ENCODE data around the gene UBE2E2.

Gene UBE2E2

GRCh38 chr3:23567917-23568316 is 364.8 kb downstream of the UBE2E2 start:
- H4K20me1 ChIP-seq: no peaks in the 10 kb centered on the region
- H3K4me3 ChIP-seq: no peak overlapping the region
- H3K9me3 ChIP-seq: peaks cover 7% of the 10 kb centered on the region; the same call in 1 of the 2 replicates
- H3K9ac ChIP-seq: no peak overlapping the region
- H3K27me3 ChIP-seq: no peaks in the 10 kb centered on the region
- H3K27ac ChIP-seq: peak overlapping the region; percentile 31; the same call in 1 of the 2 replicates
- peaks cover 9% of the 10 kb centered on the region for H3K4me1 ChIP-seq
- no peaks in the 10 kb centered on the region for H3K36me3 ChIP-seq
- no peak for TF ChIP-seq Cebpa-rat (IDR thresholded peaks at IDR 0.05)
- peak overlapping the region; percentile 56 for H3K4me2 ChIP-seq

GRCh38 chr3:23573827-23574226 is 370.7 kb downstream of the UBE2E2 start:
- no peak overlapping the region for H3K9ac ChIP-seq
- no peak overlapping the region for H3K4me3 ChIP-seq
- no peaks in the 10 kb centered on the region for H3K27me3 ChIP-seq
- H3K4me1 ChIP-seq: no peaks in the 10 kb centered on the region
- no peak for TF ChIP-seq Cebpa-rat (IDR thresholded peaks at IDR 0.05)
- no peaks in the 10 kb centered on the region; the same call in 1 of the 2 replicates for H3K36me3 ChIP-seq
- no peak overlapping the region for H3K27ac ChIP-seq
- no peaks in the 10 kb centered on the region for H4K20me1 ChIP-seq
- no peak overlapping the region for H3K4me2 ChIP-seq
- peaks cover 24% of the 10 kb centered on the region for H3K9me3 ChIP-seq

- no peaks in the 10 kb centered on the region for H4K20me1 ChIP-seq
- no peaks in the 10 kb centered on the region for H3K4me1 ChIP-seq
- H3K9ac ChIP-seq: no peak overlapping the region
- TF ChIP-seq Cebpa-rat (IDR thresholded peaks at IDR 0.05): no peak
- no peaks in the 10 kb centered on the region for H3K27me3 ChIP-seq
- H3K9me3 ChIP-seq: peaks cover 24% of the 10 kb centered on the region
- H3K4me3 ChIP-seq: no peak overlapping the region
- H3K36me3 ChIP-seq: no peaks in the 10 kb centered on the region; the same call in 1 of the 2 replicates
- H3K4me2 ChIP-seq: no peak overlapping the region
- H3K27ac ChIP-seq: no peak overlapping the region
Observed at GRCh38 chr3:23574822-23575315, 371.7 kb downstream of the UBE2E2 start.

DNA sequence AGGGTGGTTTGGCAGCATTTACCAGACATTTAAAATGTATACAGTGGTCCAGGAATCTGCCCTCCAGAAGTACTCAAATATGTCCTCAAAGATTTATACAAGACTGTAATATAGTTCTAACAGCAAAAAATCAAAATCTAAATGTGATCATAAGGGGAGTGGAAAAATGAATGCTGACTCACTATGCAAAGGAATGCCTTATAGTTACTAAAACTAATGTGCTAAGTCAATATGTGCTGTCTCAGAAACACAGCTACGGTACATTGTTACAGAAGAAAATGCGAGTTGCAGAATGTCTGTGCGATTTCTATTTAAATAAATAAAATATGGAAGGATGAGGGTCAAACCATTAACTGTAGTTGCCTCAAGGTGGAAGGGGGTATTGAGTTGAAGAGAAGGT is 372.6 kb downstream of the UBE2E2 start:
- H3K27ac ChIP-seq: no peak overlapping the region
- no peaks in the 10 kb centered on the region for H4K20me1 ChIP-seq
- H3K4me3 ChIP-seq: no peak overlapping the region
- no peaks in the 10 kb centered on the region for H3K27me3 ChIP-seq
- H3K9ac ChIP-seq: no peak overlapping the region
- TF ChIP-seq Cebpa-rat (IDR thresholded peaks at IDR 0.05): no peak
- H3K4me2 ChIP-seq: no peak overlapping the region
- peaks cover 24% of the 10 kb centered on the region for H3K9me3 ChIP-seq
- no peaks in the 10 kb centered on the region for H3K4me1 ChIP-seq
- H3K36me3 ChIP-seq: no peaks in the 10 kb centered on the region; the same call in 1 of the 2 replicates

GRCh38 chr3:23576379-23576959 is 373.3 kb downstream of the UBE2E2 start:
- no peak for TF ChIP-seq Cebpa-rat (IDR thresholded peaks at IDR 0.05)
- Histone ChIP-seq H3K36me3 (no peaks in the 10 kb centered on the region; the same call in 1 of the 2 replicates), H3K27me3 (no peaks in the 10 kb centered on the region), H3K4me1 (no peaks in the 10 kb centered on the region), H3K4me2 (no peak overlapping the region), H4K20me1 (no peaks in the 10 kb centered on the region), H3K4me3 (no peak overlapping the region), H3K9me3 (peaks cover 21% of the 10 kb centered on the region), H3K9ac (no peak overlapping the region), H3K27ac (no peak overlapping the region)

DNA sequence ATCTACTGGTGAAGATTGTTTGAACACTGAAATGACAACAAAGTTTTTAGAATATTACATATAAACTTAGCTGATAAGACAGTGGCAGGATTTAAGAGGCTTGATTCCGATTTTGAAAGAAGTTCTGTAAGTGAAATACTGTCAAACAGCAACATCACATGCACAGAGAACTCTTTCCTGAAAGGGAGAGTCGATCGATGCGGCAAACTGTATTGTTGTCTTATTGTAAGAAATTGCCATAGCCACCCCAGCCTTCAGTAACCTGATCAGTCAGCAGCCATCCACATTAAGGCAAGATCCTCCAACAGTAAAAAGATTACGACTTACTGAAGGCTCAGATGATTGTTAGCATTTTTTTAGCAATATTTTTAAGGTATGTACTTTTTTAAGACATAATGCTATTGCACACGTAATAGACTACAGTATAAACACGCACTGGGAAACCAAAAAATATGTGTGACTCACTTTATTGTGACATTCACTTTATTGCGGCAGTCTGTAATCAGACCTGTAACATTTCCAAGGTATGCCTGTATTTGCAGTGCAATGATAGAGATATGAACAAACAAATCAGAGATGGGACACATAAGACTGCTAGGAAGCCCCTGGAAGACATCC is 377.1 kb downstream of the UBE2E2 start:
- Histone ChIP-seq H3K4me1 (no peaks in the 10 kb centered on the region), H3K9ac (no peak overlapping the region), H3K36me3 (no peaks in the 10 kb centered on the region; the same call in 1 of the 2 replicates), H3K9me3 (peaks cover 22% of the 10 kb centered on the region), H3K4me3 (no peak overlapping the region), H3K27me3 (no peaks in the 10 kb centered on the region), H3K27ac (no peak overlapping the region), H3K4me2 (no peak overlapping the region), H4K20me1 (no peaks in the 10 kb centered on the region)
- no peak for TF ChIP-seq Cebpa-rat (IDR thresholded peaks at IDR 0.05)

- Histone ChIP-seq H3K4me3 (no peak overlapping the region), H3K4me2 (no peak overlapping the region), H3K27me3 (no peaks in the 10 kb centered on the region), H3K9ac (no peak overlapping the region), H4K20me1 (no peaks in the 10 kb centered on the region), H3K4me1 (no peaks in the 10 kb centered on the region), H3K36me3 (no peaks in the 10 kb centered on the region), H3K9me3 (0 out of 2 replicates have a peak, but pooled peaks cover 5% of the 10 kb centered on the region), H3K27ac (no peak overlapping the region)
- TF ChIP-seq Cebpa-rat (IDR thresholded peaks at IDR 0.05): peak; percentile 87
Observed at GRCh38 chr3:23583980-23584740, 381.0 kb downstream of the UBE2E2 start.

DNA sequence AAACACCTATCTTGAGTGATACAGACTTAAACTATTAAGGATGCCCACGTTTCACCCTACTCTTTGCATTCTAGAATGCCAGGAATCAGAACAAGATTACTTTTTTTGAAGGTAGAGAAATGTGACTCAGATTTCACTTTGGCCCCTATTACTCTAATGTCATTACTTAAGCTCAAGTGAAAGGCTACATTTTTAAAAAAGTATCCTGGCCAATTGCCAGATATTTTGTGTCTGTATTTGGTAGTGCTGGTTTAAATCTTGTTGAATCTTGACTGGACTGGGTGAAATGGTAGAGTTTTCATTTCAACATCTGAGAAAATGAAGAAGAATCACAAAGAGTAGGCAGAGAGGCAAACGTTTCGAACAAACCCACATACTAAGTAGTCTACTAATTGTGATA is 384.4 kb downstream of the UBE2E2 start:
- H3K9ac ChIP-seq: no peak overlapping the region
- H3K4me1 ChIP-seq: 0 out of 2 replicates have a peak, but pooled peaks cover 4% of the 10 kb centered on the region
- no peak for TF ChIP-seq Cebpa-rat (IDR thresholded peaks at IDR 0.05)

DNA sequence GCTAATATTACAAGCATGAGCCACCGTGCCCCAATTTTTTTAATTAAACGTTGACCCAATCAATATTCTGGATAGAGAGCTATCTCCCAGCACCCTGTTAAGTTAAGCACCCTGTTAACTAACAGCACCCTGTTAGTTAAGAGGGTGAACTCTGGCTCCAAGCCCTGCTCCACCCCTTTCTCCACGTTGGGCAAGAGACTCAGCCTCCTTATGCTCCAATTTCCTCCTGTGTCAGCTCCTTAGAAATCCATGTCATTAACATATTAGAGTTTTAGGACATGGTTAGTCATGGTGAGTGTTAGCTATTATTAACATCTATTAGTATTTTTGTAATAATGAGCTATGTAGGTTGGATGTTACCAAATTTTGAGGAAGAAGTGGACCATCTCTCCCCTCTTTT is 385.4 kb downstream of the UBE2E2 start:
- H3K4me3 ChIP-seq: no peak overlapping the region

More for the DNA sequence above, 384.4 kb downstream of the UBE2E2 start:
- Histone ChIP-seq H3K27ac (no peak overlapping the region), H3K9me3 (0 out of 2 replicates have a peak, but pooled peaks cover 5% of the 10 kb centered on the region), H3K4me2 (no peak overlapping the region), H4K20me1 (no peaks in the 10 kb centered on the region), H3K27me3 (no peaks in the 10 kb centered on the region), H3K36me3 (no peaks in the 10 kb centered on the region), H3K4me3 (no peak overlapping the region)

GRCh38 chr3:23589602-23590001 is 386.5 kb downstream of the UBE2E2 start:
- H3K4me1 ChIP-seq: peaks cover 18% of the 10 kb centered on the region
- no peaks in the 10 kb centered on the region for H3K27me3 ChIP-seq
- no peak overlapping the region for H3K4me2 ChIP-seq
- H3K9me3 ChIP-seq: no peaks in the 10 kb centered on the region
- no peak for TF ChIP-seq Cebpa-rat (IDR thresholded peaks at IDR 0.05)
- H3K27ac ChIP-seq: no peak overlapping the region
- H3K36me3 ChIP-seq: no peaks in the 10 kb centered on the region
- no peaks in the 10 kb centered on the region for H4K20me1 ChIP-seq
- no peak overlapping the region for H3K4me3 ChIP-seq
- H3K9ac ChIP-seq: no peak overlapping the region

More for the DNA sequence above, 385.4 kb downstream of the UBE2E2 start:
- no peak overlapping the region for H3K9ac ChIP-seq
- no peak for TF ChIP-seq Cebpa-rat (IDR thresholded peaks at IDR 0.05)
- H4K20me1 ChIP-seq: no peaks in the 10 kb centered on the region
- no peaks in the 10 kb centered on the region for H3K27me3 ChIP-seq
- H3K27ac ChIP-seq: no peak overlapping the region
- no peak overlapping the region for H3K4me2 ChIP-seq
- no peaks in the 10 kb centered on the region for H3K9me3 ChIP-seq
- no peaks in the 10 kb centered on the region for H3K36me3 ChIP-seq
- H3K4me1 ChIP-seq: 0 out of 2 replicates have a peak, but pooled peaks cover 8% of the 10 kb centered on the region

All from BLaER1 (cell line).